Ovary (tissue), 9 donors: ENCODE results near the gene DOCK2. TPM values are rescaled to one million over a fixed set of nuclear protein-coding genes. Genes with fewer than 3 reads are reported as not detected.

Experiments
- DNase-seq, 5 donors: peaks; one replicate each; pipeline ENCODE4 v3.0.0-alpha.2; 2019 to 2020
- H3K27ac ChIP-seq, 2 donors: fragments of 200-600 bp; one replicate each; pipeline versions ENCODE4 v1.5.1 to v1.8.0; 2019 to 2022
- H3K27me3 ChIP-seq: fragments of 200-600 bp; one replicate; pipeline ENCODE4 v1.8.0; 2022
- H3K36me3 ChIP-seq: fragments of 200-600 bp; sonication (generic); one replicate; pipeline ENCODE4 v1.5.1; 2019
- H3K4me1 ChIP-seq: one replicate; pipeline ENCODE4 v1.8.1; 2013; ENCODE audit warnings: mild to moderate bottlenecking, moderate library complexity; ENCODE audit not compliant: insufficient read depth
- H3K4me3 ChIP-seq: fragments of 200-600 bp; sonication (generic); one replicate; pipeline ENCODE4 v1.5.1; 2017
- H3K9me3 ChIP-seq, 2 donors: fragments of 200-600 bp in 1 of 2; sonication (generic) in 1 of 2; one replicate each; pipeline versions ENCODE4 v1.5.1 to v1.8.1; 2013 to 2019; ENCODE audit warnings: mild to moderate bottlenecking in 1 of 2, moderate library complexity in 1 of 2
- EP300 ChIP-seq: sonication (generic); formaldehyde crosslinking; IDR thresholded peaks from one replicate; pipeline ENCODE4 v1.6.1; 2017; ENCODE audit warnings: antibody characterized with exemption
- POLR2A ChIP-seq: fragments of 450-650 bp; IDR thresholded peaks from one replicate; pipeline ENCODE4 v1.6.1; 2017; ENCODE audit warnings: antibody characterized with exemption, mild to moderate bottlenecking, moderate library complexity
- WGBS, 3 donors: extraction: QIAGEN DNeasy Blood & Tissue Kit in 1 of 3; methylation state at CpG; one replicate each; pipeline versions ENCODE4 v1.1.5 to v1.1.7; 2013 to 2017; 5-methylcytosine and 5-hydroxymethylcytosine counted together
- intact Hi-C, 4 donors: fragments of 100-400 bp; cut with DNase I; formaldehyde crosslinking; loops; one replicate each; pipeline versions ENCODE4 v1.11.0 to v1.15.1; 2022 to 2023
- polyA plus RNA-seq, 2 donors: library from polyadenylated mRNA; stranded (reverse); fragments of 200-250 nt in 1 of 2; fragments of 350-450 nt in 1 of 2; fragmentation: Illumina TruSeq in 1 of 2; extraction: RNeasy Lipid Tissue Mini Kit (QIAGEN cat#74804) in 1 of 2; gene quantifications; one replicate each; pipeline ENCODE4 v1.2.3, GENCODE V29; 2013 to 2014
- total RNA-seq, 7 donors: library from RNA; depleted of rRNA in 2 of 7; stranded (reverse); fragments of >200 nt in 2 of 7; fragmentation: NEBNext Ultra II Directional in 3 of 7; extraction: Animal tissue kit (Norgen Biotek cat#: 25700) in 3 of 7; gene quantifications; one replicate each; pipeline versions ENCODE4 v1.1.0 to v1.2.4, GENCODE V29; 2016 to 2023
- TF ChIP-seq, protein P1 (sequence below), 3 donors: fragments of 450-650 bp in 2 of 3; fragments of 200-600 bp in 1 of 3; IDR thresholded peaks; one replicate each; pipeline versions ENCODE4 v1.5.1 to v1.8.0; 2016 to 2022; ENCODE audit warnings: antibody characterized with exemption in 3 of 3, mild to moderate bottlenecking in 1 of 3
- donor health status: DM: no; HTN: no; CAD: no; lungs with moderate emphysema.
- donor health status: DM: no; HTN: no; CAD: no.
- donor health status: Bipolar disorder and iron deficiency.
- donor health status: DM: yes; HTN: yes; CAD: no.
- donor health status: DM: no; HTN: no; CAD: no.
- donor health status: DM: yes; HTN: yes; CAD: no.

The DOCK2 gene
- total and polyA plus RNA-seq, 9 donors = 1.3 to 10.2 (median 5.4) TPM

DNA sequence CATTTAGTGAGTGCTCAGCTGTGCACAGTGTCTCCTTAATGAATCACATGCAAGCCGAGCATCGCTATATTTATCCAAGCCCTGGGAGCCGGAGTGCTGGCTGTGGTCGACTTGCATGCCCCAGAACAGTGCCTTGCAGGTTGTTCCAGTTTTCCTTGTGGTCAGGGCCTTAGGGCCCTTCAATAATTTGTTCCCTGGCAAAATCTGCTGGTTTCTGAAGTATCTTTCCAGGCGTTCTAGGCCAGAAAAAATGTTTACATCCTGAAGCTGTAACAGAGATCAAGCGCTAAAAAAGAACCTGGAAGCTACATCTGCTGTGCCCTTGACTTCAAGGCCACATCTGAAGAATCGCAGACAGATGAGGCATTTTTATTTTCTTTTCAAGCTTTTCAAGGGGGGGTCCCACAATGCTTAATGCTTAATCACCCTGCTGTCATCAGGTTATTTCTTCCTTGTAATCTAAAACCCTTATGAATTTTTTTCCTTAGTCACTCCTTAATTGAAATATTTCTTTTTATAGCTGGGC, 105.8 kb downstream of the DOCK2 start:
- no peaks in the 10 kb centered on the region for H3K36me3 ChIP-seq
- WGBS, 3 donors = 4 to 21% (median 6%) methylated on average over 7 of the region's 7 CpGs
- no peaks in the 10 kb centered on the region for H3K9me3 ChIP-seq
- no peaks in the 10 kb centered on the region for H3K27me3 ChIP-seq
- H3K4me3 ChIP-seq = no peak overlapping the region
- H3K27ac ChIP-seq = no peak overlapping the region
- DNase-seq = peak; percentile 41 to 68 (median 48)
- TF ChIP-seq EP300 (no peak), POLR2A (no peak)
- TF ChIP-seq, protein P1, sequence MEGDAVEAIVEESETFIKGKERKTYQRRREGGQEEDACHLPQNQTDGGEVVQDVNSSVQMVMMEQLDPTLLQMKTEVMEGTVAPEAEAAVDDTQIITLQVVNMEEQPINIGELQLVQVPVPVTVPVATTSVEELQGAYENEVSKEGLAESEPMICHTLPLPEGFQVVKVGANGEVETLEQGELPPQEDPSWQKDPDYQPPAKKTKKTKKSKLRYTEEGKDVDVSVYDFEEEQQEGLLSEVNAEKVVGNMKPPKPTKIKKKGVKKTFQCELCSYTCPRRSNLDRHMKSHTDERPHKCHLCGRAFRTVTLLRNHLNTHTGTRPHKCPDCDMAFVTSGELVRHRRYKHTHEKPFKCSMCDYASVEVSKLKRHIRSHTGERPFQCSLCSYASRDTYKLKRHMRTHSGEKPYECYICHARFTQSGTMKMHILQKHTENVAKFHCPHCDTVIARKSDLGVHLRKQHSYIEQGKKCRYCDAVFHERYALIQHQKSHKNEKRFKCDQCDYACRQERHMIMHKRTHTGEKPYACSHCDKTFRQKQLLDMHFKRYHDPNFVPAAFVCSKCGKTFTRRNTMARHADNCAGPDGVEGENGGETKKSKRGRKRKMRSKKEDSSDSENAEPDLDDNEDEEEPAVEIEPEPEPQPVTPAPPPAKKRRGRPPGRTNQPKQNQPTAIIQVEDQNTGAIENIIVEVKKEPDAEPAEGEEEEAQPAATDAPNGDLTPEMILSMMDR (IDR thresholded peaks at IDR 0.05) = no peak
- peaks cover 19% of the 10 kb centered on the region for H3K4me1 ChIP-seq
- intact Hi-C loops = no loop called here

GRCh38 chr5:169744336-169744735, 107.3 kb downstream of the DOCK2 start:
- Histone ChIP-seq H3K4me1 (peaks cover 19% of the 10 kb centered on the region), H3K9me3 (no peaks in the 10 kb centered on the region), H3K27ac (no peak overlapping the region), H3K4me3 (no peak overlapping the region), H3K36me3 (no peaks in the 10 kb centered on the region), H3K27me3 (no peaks in the 10 kb centered on the region)
- peak in 1 of 5 donors; percentile 15 for DNase-seq
- 4 to 23% (median 13%) methylated on average over 1 of the region's 1 CpG for WGBS, 3 donors
- intact Hi-C loops = no loop called here
- TF ChIP-seq, protein P1 (IDR thresholded peaks at IDR 0.05) = no peak
- TF ChIP-seq POLR2A (no peak), EP300 (no peak)

DNA sequence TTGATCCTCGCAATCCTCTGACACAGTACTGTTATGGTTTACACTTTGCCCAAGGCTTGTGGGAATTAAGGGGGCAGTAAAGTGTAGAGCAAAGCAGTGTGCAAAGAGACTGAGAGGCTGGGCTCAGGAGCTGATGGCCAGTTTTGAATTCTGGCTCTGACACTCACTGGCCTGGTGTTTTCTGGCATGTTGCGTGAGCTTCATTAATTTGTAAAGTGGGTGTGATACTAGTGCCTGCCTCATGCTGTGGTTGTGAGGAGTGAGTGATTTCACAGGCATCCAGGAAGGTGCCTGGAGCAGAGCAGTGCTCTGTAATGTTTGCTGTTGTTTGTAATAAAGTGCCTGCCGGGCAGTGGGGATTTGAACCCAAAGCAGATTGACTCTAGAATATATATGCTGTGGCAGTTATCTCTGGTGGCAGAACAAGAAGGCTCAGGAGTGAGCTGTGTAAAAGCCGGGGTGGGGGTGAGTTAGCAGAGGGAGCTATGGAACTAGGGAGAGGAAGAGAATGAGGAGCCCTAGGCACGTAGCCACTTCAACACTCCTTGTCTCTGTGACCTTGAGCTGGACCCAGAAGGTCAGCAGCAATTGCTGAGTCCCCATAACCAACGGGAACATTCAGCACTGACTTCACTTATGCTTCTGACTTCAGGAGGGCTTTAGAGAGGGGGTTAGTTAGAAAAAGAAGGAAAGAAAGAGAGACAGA, 108.5 kb downstream of the DOCK2 start:
- Histone ChIP-seq H3K4me1 (peaks cover 19% of the 10 kb centered on the region), H3K27me3 (no peaks in the 10 kb centered on the region), H3K9me3 (no peaks in the 10 kb centered on the region), H3K4me3 (no peak overlapping the region), H3K36me3 (no peaks in the 10 kb centered on the region), H3K27ac (peak overlapping the region in 1 of 2 donors; percentile 28)
- WGBS, 3 donors = 36 to 51% (median 37%) methylated on average over 6 of the region's 6 CpGs
- TF ChIP-seq EP300 = no peak
- TF ChIP-seq POLR2A = no peak
- TF ChIP-seq, protein P1 (IDR thresholded peaks at IDR 0.05) = no peak
- peak; percentile 26 to 61 (median 32) for DNase-seq
- intact Hi-C loops = no loop called here

DNA sequence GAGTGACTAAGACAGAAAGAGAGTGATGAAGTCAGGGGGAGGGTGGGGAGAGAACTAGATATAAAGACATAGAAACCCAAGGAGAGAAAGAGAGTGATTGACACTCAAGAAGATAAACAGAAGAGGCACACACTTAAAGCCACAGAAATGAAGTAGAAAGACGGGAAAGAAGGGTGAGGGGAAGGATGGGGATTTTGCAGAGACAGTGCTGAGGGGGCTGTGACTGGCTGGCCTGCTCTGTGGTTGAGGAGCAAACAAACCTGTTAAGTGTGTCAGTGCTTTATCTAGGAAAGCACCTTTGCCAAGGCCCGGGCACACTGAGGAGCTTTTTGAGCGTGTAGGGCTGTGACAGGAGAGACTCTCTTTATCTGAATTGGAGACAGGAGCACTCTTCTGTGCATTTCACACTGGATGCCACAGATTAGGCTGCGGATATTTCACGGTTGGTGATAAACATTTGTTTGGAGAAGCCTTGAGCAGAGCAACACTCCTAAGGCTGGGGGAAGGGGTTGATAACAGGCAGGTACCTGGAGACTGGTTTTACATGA, 109.1 kb downstream of the DOCK2 start:
- H3K4me3 ChIP-seq = no peak overlapping the region
- TF ChIP-seq, protein P1 (IDR thresholded peaks at IDR 0.05) = no peak
- TF ChIP-seq EP300 (no peak), POLR2A (no peak)
- no peaks in the 10 kb centered on the region for H3K9me3 ChIP-seq
- no peak for DNase-seq
- intact Hi-C loops = no loop called here
- H3K27ac ChIP-seq = peak overlapping the region in 1 of 2 donors; percentile 5
- H3K36me3 ChIP-seq = no peaks in the 10 kb centered on the region
- WGBS, 3 donors = 65 to 78% (median 69%) methylated on average over 5 of the region's 5 CpGs
- H3K4me1 ChIP-seq = peaks cover 19% of the 10 kb centered on the region
- no peaks in the 10 kb centered on the region for H3K27me3 ChIP-seq
